Glomerular endothelial cell (primary cell): Measurements from ENCODE around the gene TTBK2. TPM values are rescaled to one million over a fixed set of nuclear protein-coding genes. Genes with fewer than 3 reads are reported as not detected.
"Not testable (repeated sequence)": the region's sequence is repeated elsewhere in the genome, so short reads cannot be mapped to it uniquely, and the experiment has no call there.

Experiments used
- DNase-seq: peaks from one replicate; pipeline ENCODE4 v3.0.0-alpha.2; 2011; ENCODE audit warnings: low read depth, low spot score; ENCODE audit errors: extremely low read depth
- total RNA-seq: library from RNA; depleted of rRNA; stranded (reverse); fragments of >200 nt; gene quantifications from 2 replicates; pipeline ENCODE4 v1.2.3, GENCODE V29; 2015

TTBK2 gene
- total RNA-seq, result 6.4 and 15.5 TPM in 2 replicates

GRCh38 chr15:42920519-42921341 lies at the start of gene TTBK2:
Gene TTBK2 (minus strand): TSS chr15:42920778. CDS start chr15:42878617, 42,161 bp downstream.
- DNase-seq, result peak; percentile 94

- no peak for DNase-seq
Observed at GRCh38 chr15:42964476-42964875, 43.9 kb upstream of the TTBK2 start.

DNA sequence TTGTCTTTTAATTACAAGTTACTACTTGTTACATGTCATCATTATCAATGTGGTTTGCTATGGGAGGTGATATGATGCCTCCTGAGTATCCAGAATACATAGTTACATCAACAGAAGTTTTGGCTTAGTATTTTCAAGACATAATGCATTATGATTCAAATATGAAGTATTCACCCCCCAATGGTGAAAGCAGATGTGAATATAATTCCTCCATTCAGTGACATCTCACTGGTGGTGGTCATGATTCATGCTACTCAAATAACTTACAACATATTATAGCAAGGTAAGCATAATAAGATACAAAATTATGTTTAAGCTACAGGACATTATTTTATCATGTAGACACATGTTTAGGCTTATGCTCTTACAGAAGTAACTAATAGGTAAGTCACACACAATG lies 34.9 kb upstream of the TTBK2 start:
- DNase-seq, result no peak

GRCh38 chr15:42954291-42954690 lies 33.7 kb upstream of the TTBK2 start:
- no peak for DNase-seq

GRCh38 chr15:42948898-42949297 lies 28.3 kb upstream of the TTBK2 start:
- not testable (repeated sequence) for DNase-seq

- no peak for DNase-seq
Observed at GRCh38 chr15:42940527-42940926, 19.9 kb upstream of the TTBK2 start.

DNA sequence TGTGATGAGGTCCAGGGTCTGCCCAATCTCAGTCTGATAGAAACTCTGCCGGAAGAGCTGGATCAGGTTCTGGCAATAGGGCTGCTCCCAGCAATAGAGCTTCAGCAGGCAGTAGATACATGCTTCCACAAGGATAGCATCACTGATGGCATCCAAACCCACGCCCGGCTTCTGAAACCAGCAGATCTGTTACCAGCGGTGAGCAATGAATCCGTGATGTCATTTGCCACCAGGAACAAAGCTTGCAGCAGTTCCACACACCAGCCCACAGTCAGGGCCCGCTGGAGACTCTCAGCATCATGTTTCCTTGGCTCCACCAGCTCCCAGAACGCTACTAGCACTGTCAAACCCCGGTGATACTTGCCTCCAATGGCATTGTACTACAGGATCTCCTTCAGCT lies 19.3 kb upstream of the TTBK2 start:
- DNase-seq, result no peak

DNA sequence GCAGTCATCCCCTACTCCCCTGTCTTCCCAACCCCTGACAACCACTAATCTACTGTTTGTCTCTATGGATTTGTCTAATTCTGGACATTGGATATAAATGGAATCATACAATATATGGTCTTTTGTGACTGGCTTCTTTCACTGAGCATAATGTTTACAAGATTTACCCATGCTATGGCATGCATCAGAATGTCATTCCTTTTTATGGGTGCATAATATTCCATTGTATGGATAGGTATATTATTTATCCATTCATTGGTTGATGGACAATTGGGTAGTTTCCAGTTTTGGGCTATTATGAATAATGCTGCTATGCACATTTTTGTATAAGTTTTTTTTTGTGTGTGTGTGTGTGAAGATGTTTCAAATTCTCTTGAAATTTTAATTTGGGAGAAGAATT lies 16.6 kb upstream of the TTBK2 start:
- no peak for DNase-seq

DNA sequence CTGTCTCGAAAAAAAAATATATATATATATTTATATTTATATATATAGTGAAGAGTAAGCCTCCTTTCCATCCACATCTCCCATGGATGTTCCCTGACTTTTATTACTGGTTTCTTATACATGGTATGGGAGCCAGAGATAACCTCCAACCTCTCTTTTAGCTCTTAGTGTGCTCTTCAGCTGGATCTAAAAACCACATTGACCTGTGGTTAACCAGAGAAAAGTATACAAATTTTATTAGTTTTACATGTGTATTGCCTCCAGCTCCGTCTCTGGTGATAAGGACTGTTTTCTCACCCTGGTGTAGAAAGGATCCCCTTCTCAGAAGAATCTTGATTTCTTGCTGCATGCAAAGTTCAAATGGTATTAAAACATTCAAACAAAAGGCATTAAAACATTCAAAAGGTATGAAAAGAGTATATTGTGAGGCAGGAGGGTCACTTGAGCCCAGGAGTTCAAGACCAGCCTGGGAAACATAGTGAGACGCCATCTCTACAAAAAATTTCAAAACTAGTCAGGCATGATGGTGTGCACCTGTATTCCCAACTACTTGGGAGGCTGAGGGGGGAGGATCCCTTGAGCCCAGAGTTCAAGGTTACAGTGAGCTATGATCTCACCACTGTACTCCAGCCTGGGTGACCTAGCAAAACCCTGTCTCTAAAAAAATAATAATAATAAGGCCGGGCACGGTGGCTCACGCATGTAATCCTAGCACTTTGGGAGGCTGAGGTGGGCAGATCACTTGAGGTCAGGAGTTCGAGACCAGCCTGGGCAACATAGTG lies 13.5 kb upstream of the TTBK2 start:
- no peak for DNase-seq

DNA sequence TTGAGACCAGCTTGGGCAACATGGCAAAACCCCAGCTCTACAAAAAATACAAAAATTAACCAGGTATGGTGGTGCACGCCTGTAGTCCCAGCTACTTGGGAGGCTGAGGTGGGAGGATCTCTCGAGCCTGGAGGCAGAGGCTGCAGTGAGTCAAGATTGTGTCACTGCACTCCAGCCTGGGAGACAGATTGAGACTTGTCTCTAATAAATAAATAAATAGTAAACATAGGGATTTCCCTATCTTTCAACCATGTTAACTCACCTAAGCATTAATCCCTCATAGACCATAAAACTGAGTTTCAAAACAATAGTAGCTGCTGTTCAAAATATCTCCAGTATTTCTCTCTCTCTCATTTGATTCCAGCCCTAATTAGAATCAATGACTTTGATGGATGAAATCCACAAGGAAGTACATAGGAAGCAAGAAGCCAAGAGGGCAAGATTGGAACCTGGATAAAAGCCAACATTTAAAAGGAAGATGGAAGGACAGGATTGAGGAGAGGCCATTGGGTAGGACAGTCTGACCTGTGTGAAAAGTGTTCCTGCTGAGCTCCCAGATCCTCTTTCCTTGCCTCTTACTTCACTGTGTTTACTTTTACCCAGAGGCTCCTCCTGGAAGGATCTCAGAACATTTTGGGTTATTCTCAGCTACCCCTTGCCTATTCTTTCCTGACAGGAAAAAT lies 12.4 kb upstream of the TTBK2 start:
- DNase-seq, result no peak

GRCh38 chr15:42931702-42932486 lies 11.3 kb upstream of the TTBK2 start:
- DNase-seq, result no peak

DNA sequence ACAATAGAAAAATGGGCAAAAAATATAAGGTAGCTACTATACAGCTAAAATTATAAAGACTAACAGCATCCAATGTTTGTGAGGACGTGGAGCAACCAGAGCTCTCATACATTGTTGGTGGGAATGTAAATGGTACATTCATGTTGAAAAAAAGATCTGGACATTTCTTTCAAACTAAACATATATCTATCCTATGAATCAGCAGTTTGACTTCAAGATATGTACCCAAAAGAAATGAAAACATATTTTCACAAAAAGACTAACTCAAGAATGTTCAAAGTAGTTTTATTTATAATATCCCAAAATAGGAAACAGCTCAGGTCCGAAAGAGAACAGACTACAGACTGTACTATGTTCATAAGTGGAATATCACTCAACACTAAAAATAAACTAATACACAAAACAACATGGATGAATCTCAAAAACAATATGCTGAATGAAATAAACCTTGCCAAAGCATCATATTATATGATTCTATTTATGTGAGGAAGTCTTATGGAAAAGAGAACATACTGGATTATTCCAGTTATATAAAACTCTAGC lies 8.8 kb upstream of the TTBK2 start:
- DNase-seq, result no peak

DNA sequence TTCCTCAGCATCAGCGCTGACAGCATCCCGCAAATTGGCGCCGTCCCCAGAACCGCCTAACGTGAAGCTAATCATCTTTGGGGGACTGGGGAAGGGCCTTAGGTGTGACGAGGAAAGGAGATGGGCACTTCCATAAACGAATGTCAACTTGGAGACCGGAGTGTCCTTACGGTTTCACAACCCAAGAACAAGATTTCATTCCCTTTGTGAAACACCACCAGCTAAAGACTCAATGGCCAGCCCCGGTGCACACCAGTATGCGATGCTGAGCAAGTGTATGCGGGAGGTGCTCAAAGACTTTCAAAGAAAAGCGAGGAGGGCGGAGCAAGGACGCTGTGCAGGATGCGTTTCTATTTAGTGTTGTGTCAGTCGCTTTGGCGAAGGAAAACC lies 759 bp upstream of the TTBK2 start:
- no peak for DNase-seq

GRCh38 chr15:42919799-42920518 lies 619 bp downstream of the TTBK2 start:
- no peak for DNase-seq

DNA sequence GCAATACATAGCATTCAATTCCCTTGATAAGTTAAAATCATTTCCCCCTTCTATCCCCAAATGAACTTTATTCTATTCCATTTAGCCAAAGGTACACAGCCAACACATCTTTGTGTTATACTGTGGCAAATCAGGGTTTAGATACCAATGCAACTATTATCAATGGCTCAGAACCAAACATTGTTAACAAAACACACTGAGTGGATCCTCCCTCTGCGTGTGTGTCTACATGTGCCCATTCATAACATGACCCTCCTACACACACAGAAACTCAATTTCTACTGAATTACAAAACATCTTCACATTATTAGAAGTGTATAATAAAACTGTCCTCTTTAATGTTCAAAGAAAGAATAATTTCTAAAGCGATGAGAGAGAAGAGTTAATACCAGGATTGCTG lies 1.3 kb downstream of the TTBK2 start:
- no peak for DNase-seq

DNA sequence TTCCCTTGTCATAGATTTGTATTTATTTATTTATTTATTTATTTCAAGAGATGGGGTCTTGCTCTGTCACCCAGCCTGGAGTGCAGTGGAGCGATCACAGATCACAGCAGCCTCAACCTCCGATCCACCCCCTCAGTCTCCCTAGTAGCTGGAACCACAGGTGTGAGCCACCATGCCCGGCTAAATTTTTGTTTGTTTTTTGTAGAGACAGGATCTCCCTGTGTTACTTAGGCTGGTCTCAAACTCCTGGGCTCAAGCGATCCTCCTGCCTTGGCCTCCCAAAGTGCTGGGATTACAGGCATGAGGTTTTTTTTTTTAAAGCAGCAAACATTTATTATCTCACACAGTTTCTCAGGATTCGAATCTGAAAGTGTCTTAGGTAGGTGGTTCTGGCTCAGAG lies 2.5 kb downstream of the TTBK2 start:
- DNase-seq, result no peak

- no peak for DNase-seq
Observed at GRCh38 chr15:42915654-42916315, 4.8 kb downstream of the TTBK2 start.

DNA sequence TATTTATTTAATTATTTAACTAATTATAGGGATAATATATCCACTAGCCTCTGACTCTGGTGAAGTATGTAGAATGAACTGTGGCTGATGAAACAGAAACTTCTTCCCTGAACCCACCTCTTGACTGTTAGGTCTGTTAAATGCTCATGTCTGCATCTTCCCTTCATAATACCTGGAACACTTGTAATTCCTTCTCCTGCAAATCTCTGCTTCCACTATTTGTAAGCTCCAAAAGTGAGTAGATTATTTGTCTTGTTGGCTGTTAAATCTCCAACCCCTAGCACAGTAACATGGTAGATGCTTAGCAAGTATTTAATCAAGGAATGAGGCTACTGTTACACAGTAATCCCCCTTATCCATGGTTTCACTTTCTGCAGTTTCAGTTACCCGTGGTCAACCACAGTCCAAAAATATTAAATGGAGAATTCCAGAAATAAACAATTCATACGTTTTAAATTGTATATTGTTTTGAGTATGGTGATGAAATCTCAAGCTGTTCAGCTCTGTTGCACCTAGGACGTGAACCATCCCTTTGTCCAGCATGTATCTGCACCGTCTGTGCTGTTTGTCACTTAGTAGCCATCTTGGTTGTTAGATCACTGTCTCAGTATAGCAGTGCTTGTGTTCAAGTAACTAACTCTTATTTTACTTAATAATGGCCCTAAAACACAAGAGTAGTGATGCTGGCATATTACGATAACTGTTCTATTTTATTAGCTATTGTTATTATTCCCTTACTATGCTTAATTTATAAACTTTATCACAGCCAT lies 5.7 kb downstream of the TTBK2 start:
- DNase-seq, result no peak
